GM19395 (cell line): ENCODE results near the gene SMAD3.
"Not testable (repeated sequence)": the region's sequence is repeated elsewhere in the genome, so short reads cannot be mapped to it uniquely, and the experiment has no call there.

ENCODE experiments used
- ATAC-seq: cut with Tn5 transposase; IDR thresholded peaks from one replicate; pipeline ENCODE4 v1.9.1; 2021; ENCODE audit warnings: mild to moderate bottlenecking, moderate library complexity; ENCODE audit not compliant: unreplicated experiment

SMAD3 gene

GRCh38 chr15:67107014-67107812, 41.8 kb downstream of the SMAD3 start:
- no peak for ATAC-seq

GRCh38 chr15:67108122-67108961, 42.9 kb downstream of the SMAD3 start:
- ATAC-seq, result no peak

GRCh38 chr15:67109141-67110034, 44.0 kb downstream of the SMAD3 start:
- ATAC-seq, result peak; percentile 60

- no peak for ATAC-seq
Measured at GRCh38 chr15:67110361-67110781, 45.0 kb downstream of the SMAD3 start.

GRCh38 chr15:67110958-67111864, 45.8 kb downstream of the SMAD3 start:
- ATAC-seq, result no peak

- ATAC-seq, result no peak
Measured at GRCh38 chr15:67114046-67114445, 48.6 kb downstream of the SMAD3 start.

GRCh38 chr15:67114846-67115585, 49.6 kb downstream of the SMAD3 start:
- no peak for ATAC-seq

GRCh38 chr15:67115586-67115969, 50.2 kb downstream of the SMAD3 start:
- ATAC-seq, result no peak

- no peak for ATAC-seq
Measured at GRCh38 chr15:67116742-67117141, 51.3 kb downstream of the SMAD3 start.

GRCh38 chr15:67117370-67117769, 52.0 kb downstream of the SMAD3 start:
- no peak for ATAC-seq

- no peak for ATAC-seq
Measured at GRCh38 chr15:67118808-67119207, 53.4 kb downstream of the SMAD3 start.

GRCh38 chr15:67119238-67119846, 53.9 kb downstream of the SMAD3 start:
- no peak for ATAC-seq

- no peak for ATAC-seq
Measured at GRCh38 chr15:67120009-67120838, 54.8 kb downstream of the SMAD3 start.

- no peak for ATAC-seq
Measured at GRCh38 chr15:67120839-67121643, 55.6 kb downstream of the SMAD3 start.

GRCh38 chr15:67121644-67122605, 56.5 kb downstream of the SMAD3 start:
- no peak for ATAC-seq

- not testable (repeated sequence) for ATAC-seq
Measured at GRCh38 chr15:67122816-67123215, 57.4 kb downstream of the SMAD3 start.
